HG03025 (cell line): ENCODE results near the gene TDRD7.

Experiments
- ATAC-seq: cut with Tn5 transposase; IDR thresholded peaks from one replicate; pipeline ENCODE4 v1.9.1; 2021; ENCODE audit warnings: mild to moderate bottlenecking, moderate library complexity; ENCODE audit not compliant: unreplicated experiment, low FRiP score

Gene TDRD7

GRCh38 chr9:97518909-97519307, 107.0 kb downstream of the TDRD7 start:
- ATAC-seq: no peak

GRCh38 chr9:97519441-97519970, 107.6 kb downstream of the TDRD7 start:
- no peak for ATAC-seq

GRCh38 chr9:97521576-97522333, 109.9 kb downstream of the TDRD7 start:
- no peak for ATAC-seq

GRCh38 chr9:97524424-97524823, 112.5 kb downstream of the TDRD7 start:
- ATAC-seq: no peak

- no peak for ATAC-seq
These were observed 113.6 kb downstream of the TDRD7 start for GRCh38 chr9:97525451-97525850.

GRCh38 chr9:97526895-97527575, 115.1 kb downstream of the TDRD7 start:
- no peak for ATAC-seq

- no peak for ATAC-seq
These were observed 116.0 kb downstream of the TDRD7 start for GRCh38 chr9:97527626-97528528.

GRCh38 chr9:97528529-97529230, 116.8 kb downstream of the TDRD7 start:
- ATAC-seq: no peak

- ATAC-seq: peak; percentile 68
These were observed 117.6 kb downstream of the TDRD7 start for GRCh38 chr9:97529363-97530076.

GRCh38 chr9:97531888-97532376, 120.0 kb downstream of the TDRD7 start:
- ATAC-seq: no peak

GRCh38 chr9:97534185-97534584, 122.3 kb downstream of the TDRD7 start:
- no peak for ATAC-seq

GRCh38 chr9:97534961-97535594, 123.2 kb downstream of the TDRD7 start:
- ATAC-seq: no peak

GRCh38 chr9:97535771-97536170, 123.9 kb downstream of the TDRD7 start:
- no peak for ATAC-seq

GRCh38 chr9:97536480-97536879, 124.6 kb downstream of the TDRD7 start:
- no peak for ATAC-seq

- ATAC-seq: no peak
These were observed 131.7 kb downstream of the TDRD7 start for GRCh38 chr9:97543561-97543960.

- no peak for ATAC-seq
These were observed 133.6 kb downstream of the TDRD7 start for GRCh38 chr9:97545486-97545885.
